ENCODE measurements around the gene TMEM169.
"Not testable (repeated sequence)": the region's sequence is repeated elsewhere in the genome, so short reads cannot be mapped to it uniquely, and the experiment has no call there.

TMEM169 gene

DNA sequence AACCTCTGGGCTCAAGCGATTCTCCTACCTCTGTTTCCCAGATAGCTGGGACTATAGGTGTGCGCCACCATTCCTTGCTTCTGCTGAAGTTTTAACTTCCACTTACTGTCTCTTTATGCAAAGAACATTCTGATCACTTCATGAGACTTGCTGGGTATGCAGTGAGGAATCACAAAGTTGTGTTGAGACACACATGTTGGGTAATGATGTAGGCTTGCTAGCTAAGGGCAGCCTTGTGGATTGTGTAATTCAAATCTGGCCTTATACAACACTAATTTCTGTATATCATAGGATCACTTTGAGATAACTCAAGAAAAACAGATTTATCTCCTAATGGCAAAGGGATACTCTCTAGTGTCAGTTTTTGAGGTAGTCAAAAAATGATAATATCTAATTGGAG, 51.7 kb downstream of the TMEM169 start:
- DNase-seq, result no peak

DNA sequence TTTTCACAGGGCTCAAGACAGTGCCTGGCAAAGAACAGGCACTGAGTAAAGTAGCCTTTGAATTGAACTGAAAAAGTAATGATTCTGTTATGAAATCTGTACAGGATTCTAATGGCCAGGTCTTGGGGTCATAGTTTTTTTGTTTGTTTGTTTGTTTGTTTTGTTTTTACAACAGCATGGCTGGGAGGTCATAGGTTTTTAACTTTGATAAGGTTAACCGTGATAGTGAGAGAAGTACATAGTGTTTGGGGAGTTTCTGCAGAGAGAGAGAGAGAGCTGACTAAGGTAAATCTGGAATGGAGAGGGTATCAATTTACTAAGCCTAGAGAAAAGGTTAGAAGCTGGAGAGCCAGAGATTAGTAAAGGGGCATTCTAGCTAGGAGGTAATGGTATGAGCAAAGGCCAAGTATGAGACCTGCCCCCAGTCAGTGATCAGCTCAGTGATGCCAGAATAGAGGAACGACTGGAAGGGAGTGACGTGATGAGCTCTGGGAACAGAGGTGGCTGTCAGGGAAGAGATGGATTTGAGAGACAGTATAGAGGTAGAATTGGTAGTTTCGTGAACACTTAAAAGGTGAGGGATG, 53.3 kb downstream of the TMEM169 start:
- no peak for DNase-seq

DNA sequence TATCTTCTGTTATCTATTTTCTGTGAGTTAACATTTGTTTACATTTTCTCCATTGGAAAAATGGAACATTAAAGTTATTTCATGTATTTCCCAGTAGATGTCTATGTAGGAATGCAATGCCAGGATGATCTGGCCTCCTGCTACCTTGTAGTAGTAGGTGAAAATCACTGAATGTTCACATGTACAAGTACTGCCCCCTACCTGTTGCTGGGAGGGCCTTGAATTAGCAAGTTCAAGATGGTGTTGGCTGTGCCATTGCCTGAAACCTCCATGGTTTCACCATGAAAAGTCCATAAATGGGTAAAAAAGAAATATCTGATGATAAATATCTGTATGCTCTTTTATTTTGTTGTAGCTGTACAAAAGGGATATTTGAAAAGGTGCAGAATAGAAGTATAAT, 58.2 kb downstream of the TMEM169 start:
- DNase-seq, result no peak

GRCh38 chr2:216141516-216141915, 59.8 kb downstream of the TMEM169 start:
- not testable (repeated sequence) for DNase-seq

GRCh38 chr2:216142540-216142939, 60.8 kb downstream of the TMEM169 start:
- peak; percentile 84 for DNase-seq

DNA sequence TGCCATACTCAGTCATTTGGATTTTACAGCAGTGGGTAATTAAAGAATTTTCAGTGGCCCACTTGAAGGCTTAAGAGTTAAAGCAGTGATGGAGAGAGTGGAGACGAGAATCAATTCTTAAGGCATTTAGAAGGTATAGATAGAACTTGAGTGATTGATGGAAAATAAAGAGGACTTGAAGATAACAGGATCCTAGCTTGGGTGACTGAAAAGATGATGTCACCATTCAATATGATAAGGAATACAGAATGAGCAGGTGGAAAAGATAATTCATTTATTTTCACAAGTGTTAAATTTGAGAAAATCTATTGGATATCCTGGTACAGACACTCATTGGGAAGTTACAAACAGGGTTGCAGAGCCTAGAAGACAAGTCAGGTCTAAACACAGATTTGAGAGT, 62.7 kb downstream of the TMEM169 start:
- no peak for DNase-seq

GRCh38 chr2:216144857-216145256, 63.1 kb downstream of the TMEM169 start:
- no peak for DNase-seq

DNA sequence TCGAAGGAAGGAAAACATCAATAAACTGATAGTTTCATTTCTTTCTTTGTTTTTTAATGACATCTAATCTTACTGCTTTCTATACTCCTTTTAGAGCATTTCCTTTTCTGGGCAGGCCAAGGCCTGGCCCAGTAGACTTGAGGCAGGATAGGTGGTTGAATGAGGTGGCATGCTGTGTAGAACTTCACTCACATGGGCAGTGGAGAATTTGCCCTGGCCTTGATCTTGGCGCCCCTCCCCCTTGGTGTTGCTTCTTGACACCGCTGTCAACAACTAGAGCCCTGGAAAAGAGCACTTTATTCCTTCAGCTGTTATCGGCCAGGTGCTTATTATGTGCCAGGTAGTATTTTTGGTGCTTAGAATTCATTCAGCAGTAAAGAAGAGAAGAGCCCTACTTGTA, 64.9 kb downstream of the TMEM169 start:
- DNase-seq, result no peak

DNA sequence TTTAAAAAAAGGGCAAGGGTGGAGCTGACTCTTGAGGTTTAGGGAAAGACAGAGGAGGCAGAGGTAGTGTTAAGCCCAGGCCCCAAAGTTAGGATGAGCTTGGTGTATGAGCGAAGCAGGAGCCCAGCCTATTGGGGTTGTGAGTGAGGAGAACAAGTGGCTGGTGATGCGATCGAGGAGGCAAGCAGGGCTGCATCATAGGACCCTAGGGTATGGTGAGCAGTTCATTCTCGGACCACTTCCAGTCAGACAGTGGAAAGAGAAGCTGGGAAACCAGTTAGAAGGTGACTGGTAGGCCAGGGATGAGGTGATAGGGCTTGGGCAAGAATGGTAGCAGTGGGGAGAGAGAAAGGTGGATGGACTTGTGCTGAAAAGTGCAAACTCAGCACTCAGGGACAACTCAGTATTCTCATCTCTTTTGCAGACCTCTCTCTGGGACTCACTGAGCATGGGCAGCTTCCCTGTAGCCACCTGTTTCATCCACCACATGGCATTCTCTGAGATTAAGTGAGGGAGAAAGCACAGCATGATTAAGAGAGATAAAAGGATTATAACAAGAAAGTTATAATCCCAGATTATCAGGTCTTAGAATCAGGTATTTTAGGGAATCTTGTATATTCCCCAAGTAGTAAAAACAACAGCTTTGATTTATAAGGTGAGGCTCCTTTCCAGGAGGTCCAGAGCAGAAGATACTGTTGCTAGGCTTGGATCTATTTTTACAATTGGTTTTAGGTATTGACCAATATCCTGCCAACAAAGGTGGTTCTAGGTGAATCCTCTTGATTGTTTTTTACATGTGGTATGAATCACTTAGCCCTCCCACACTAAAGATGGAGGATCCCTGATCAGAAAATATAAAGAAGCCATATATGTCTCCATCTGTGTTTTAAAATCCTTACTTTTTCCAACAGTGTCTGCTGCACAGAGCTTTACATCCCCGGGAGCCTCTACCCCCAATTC, 65.7 kb downstream of the TMEM169 start:
- DNase-seq, result no peak

- DNase-seq, result no peak
Measured at GRCh38 chr2:216148983-216149382, 67.3 kb downstream of the TMEM169 start.

GRCh38 chr2:216149741-216150140, 68.0 kb downstream of the TMEM169 start:
- peak; percentile 70 for DNase-seq

DNA sequence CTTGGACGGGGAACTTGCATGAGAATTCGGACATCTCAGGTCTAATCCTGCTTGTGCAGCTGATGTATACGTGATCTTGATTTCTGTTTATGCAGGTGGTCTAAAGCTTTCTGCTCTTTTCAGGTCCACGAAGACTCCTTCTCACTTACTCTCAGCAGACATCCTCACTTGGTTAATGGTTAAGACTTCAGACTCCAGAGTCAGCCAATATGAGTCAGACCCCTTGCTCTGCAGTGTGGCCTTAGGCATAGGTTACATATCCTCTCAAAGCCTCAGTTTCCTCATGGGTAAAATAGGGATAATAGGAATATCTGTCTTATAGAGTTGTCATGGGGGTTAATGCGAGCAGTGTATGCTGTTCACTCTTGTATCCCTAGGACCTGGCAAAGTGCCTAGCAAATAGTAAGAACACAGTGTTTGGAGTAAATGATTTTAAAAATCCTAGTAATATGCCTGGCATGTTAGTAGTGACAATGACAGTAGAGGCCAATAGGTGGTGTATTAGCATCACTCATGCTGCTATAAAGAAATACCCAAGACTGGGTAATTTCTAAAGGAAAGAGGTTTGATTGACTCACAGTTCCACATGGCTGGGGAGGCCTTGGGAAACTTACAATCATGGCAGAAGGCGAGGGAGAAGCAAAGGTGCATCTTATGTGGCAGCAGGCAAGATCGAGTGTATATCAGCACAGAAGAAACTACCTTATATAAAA, 69.8 kb downstream of the TMEM169 start:
- peak; percentile 15 for DNase-seq

Measured in HCEC 1CT (cell line).